ENCODE data around the gene UBR1.
"Not testable (repeated sequence)": the region's sequence is repeated elsewhere in the genome, so short reads cannot be mapped to it uniquely, and the experiment has no call there.

Gene UBR1

GRCh38 chr15:42955518-42955917 lies 150.3 kb downstream of the UBR1 start:
- H3K9ac ChIP-seq (ENCODE audit: low read length in 5 of 5) = no peak overlapping the region
- H3K9me3 ChIP-seq (ENCODE audit: control insufficient read depth in 5 of 5, low read length in 5 of 5) = peaks cover 0 to 8% (median 0%) of the 10 kb centered on the region in 5 donors
- H3K27me3 ChIP-seq (ENCODE audit: control insufficient read depth in 5 of 5, insufficient read depth in 4 of 5, low read length in 5 of 5) = no peaks in the 10 kb centered on the region
- H3K36me3 ChIP-seq (ENCODE audit: control insufficient read depth in 5 of 5, insufficient read depth in 5 of 5, low read length in 5 of 5) = peaks cover 54 to 80% (median 73%) of the 10 kb centered on the region in 5 donors
- H3K27ac ChIP-seq (ENCODE audit: low read depth, low read length) = no peak overlapping the region
- H3K4me3 ChIP-seq (ENCODE audit: low read depth in 1 of 5, low read length in 5 of 5) = no peak overlapping the region
- H3K4me1 ChIP-seq (ENCODE audit: control insufficient read depth in 5 of 5, insufficient read depth in 5 of 5, low read length in 5 of 5) = no peaks in the 10 kb centered on the region

GRCh38 chr15:42954291-42954690 lies 151.5 kb downstream of the UBR1 start:
- Histone ChIP-seq H3K27ac (ENCODE audit: low read depth, low read length) (no peak overlapping the region), H3K36me3 (ENCODE audit: control insufficient read depth in 5 of 5, insufficient read depth in 5 of 5, low read length in 5 of 5) (peaks cover 47 to 78% (median 65%) of the 10 kb centered on the region in 5 donors), H3K27me3 (ENCODE audit: control insufficient read depth in 5 of 5, insufficient read depth in 4 of 5, low read length in 5 of 5) (no peaks in the 10 kb centered on the region), H3K4me1 (ENCODE audit: control insufficient read depth in 5 of 5, insufficient read depth in 5 of 5, low read length in 5 of 5) (no peaks in the 10 kb centered on the region), H3K4me3 (ENCODE audit: low read depth in 1 of 5, low read length in 5 of 5) (no peak overlapping the region), H3K9me3 (ENCODE audit: control insufficient read depth in 5 of 5, low read length in 5 of 5) (peaks cover 0 to 8% (median 0%) of the 10 kb centered on the region in 5 donors), H3K9ac (ENCODE audit: low read length in 5 of 5) (no peak overlapping the region)

DNA sequence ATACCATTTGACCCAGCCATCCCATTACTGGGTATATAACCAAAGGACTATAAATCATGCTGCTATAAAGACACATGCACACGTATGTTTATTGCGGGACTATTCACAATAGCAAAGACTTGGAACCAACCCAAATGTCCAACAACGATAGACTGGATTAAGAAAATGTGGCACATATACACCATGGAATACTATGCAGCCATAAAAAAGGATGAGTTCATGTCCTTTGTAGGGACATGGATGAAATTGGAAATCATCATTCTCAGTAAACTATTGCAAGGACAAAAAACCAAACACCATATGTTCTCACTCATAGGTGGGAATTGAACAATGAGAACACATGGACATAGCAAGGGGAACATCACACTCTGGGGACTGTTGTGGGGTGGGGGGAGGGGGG lies 156.9 kb downstream of the UBR1 start:
- not testable (repeated sequence) for H3K9me3 ChIP-seq (ENCODE audit: control insufficient read depth in 5 of 5, low read length in 5 of 5); H3K27ac ChIP-seq (ENCODE audit: low read depth, low read length); H3K27me3 ChIP-seq (ENCODE audit: control insufficient read depth in 5 of 5, insufficient read depth in 4 of 5, low read length in 5 of 5); H3K4me1 ChIP-seq (ENCODE audit: control insufficient read depth in 5 of 5, insufficient read depth in 5 of 5, low read length in 5 of 5); H3K4me3 ChIP-seq (ENCODE audit: low read depth in 1 of 5, low read length in 5 of 5); H3K9ac ChIP-seq (ENCODE audit: low read length in 5 of 5)
- peaks cover 36 to 64% (median 60%) of the 10 kb centered on the region in 5 donors for H3K36me3 ChIP-seq (ENCODE audit: control insufficient read depth in 5 of 5, insufficient read depth in 5 of 5, low read length in 5 of 5)

DNA sequence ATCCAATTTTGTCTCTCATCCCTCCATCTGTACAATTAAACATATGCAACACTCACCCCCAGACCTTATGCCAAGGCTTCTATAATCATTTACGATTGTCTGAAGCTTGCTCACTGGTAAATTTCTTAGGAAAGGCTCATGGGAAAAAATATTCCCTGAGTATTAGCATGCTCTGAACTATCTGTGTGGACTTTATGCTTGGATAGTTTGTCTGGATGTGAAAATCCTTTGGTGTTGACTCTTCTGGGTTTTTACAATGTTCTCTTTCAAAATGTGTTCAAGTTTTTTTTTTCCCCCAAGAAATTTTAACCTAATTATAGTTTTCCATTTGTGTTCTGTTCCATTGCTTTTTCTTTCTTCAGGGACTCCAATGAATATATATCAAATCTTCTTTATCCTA lies 165.3 kb downstream of the UBR1 start:
- no peak overlapping the region for H3K9ac ChIP-seq (ENCODE audit: low read length in 5 of 5)
- H3K4me3 ChIP-seq (ENCODE audit: low read depth in 1 of 5, low read length in 5 of 5) = no peak overlapping the region
- no peaks in the 10 kb centered on the region for H3K27me3 ChIP-seq (ENCODE audit: control insufficient read depth in 5 of 5, insufficient read depth in 4 of 5, low read length in 5 of 5)
- peaks cover 11 to 23% (median 20%) of the 10 kb centered on the region in 5 donors for H3K36me3 ChIP-seq (ENCODE audit: control insufficient read depth in 5 of 5, insufficient read depth in 5 of 5, low read length in 5 of 5)
- H3K27ac ChIP-seq (ENCODE audit: low read depth, low read length) = no peak overlapping the region
- no peaks in the 10 kb centered on the region for H3K9me3 ChIP-seq (ENCODE audit: control insufficient read depth in 5 of 5, low read length in 5 of 5)
- H3K4me1 ChIP-seq (ENCODE audit: control insufficient read depth in 5 of 5, insufficient read depth in 5 of 5, low read length in 5 of 5) = no peaks in the 10 kb centered on the region

DNA sequence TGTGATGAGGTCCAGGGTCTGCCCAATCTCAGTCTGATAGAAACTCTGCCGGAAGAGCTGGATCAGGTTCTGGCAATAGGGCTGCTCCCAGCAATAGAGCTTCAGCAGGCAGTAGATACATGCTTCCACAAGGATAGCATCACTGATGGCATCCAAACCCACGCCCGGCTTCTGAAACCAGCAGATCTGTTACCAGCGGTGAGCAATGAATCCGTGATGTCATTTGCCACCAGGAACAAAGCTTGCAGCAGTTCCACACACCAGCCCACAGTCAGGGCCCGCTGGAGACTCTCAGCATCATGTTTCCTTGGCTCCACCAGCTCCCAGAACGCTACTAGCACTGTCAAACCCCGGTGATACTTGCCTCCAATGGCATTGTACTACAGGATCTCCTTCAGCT lies 166.0 kb downstream of the UBR1 start:
- no peak overlapping the region for H3K4me3 ChIP-seq (ENCODE audit: low read depth in 1 of 5, low read length in 5 of 5)
- no peaks in the 10 kb centered on the region for H3K27me3 ChIP-seq (ENCODE audit: control insufficient read depth in 5 of 5, insufficient read depth in 4 of 5, low read length in 5 of 5)
- no peak overlapping the region for H3K9ac ChIP-seq (ENCODE audit: low read length in 5 of 5)
- no peaks in the 10 kb centered on the region for H3K4me1 ChIP-seq (ENCODE audit: control insufficient read depth in 5 of 5, insufficient read depth in 5 of 5, low read length in 5 of 5)
- H3K36me3 ChIP-seq (ENCODE audit: control insufficient read depth in 5 of 5, insufficient read depth in 5 of 5, low read length in 5 of 5) = peaks cover 4 to 16% (median 13%) of the 10 kb centered on the region in 5 donors
- H3K27ac ChIP-seq (ENCODE audit: low read depth, low read length) = no peak overlapping the region
- no peaks in the 10 kb centered on the region for H3K9me3 ChIP-seq (ENCODE audit: control insufficient read depth in 5 of 5, low read length in 5 of 5)

- peaks cover 0 to 3% (median 0%) of the 10 kb centered on the region in 5 donors for H3K36me3 ChIP-seq (ENCODE audit: control insufficient read depth in 5 of 5, insufficient read depth in 5 of 5, low read length in 5 of 5)
- no peak overlapping the region for H3K27ac ChIP-seq (ENCODE audit: low read depth, low read length)
- H3K4me3 ChIP-seq (ENCODE audit: low read depth in 1 of 5, low read length in 5 of 5) = no peak overlapping the region
- H3K9ac ChIP-seq (ENCODE audit: low read length in 5 of 5) = no peak overlapping the region
- no peaks in the 10 kb centered on the region for H3K27me3 ChIP-seq (ENCODE audit: control insufficient read depth in 5 of 5, insufficient read depth in 4 of 5, low read length in 5 of 5)
- no peaks in the 10 kb centered on the region for H3K4me1 ChIP-seq (ENCODE audit: control insufficient read depth in 5 of 5, insufficient read depth in 5 of 5, low read length in 5 of 5)
- no peaks in the 10 kb centered on the region for H3K9me3 ChIP-seq (ENCODE audit: control insufficient read depth in 5 of 5, low read length in 5 of 5)
Measured at GRCh38 chr15:42937143-42937542, 168.7 kb downstream of the UBR1 start.

GRCh38 chr15:42933886-42934667 lies 171.8 kb downstream of the UBR1 start:
- no peak overlapping the region for H3K27ac ChIP-seq (ENCODE audit: low read depth, low read length)
- H3K4me3 ChIP-seq (ENCODE audit: low read depth in 1 of 5, low read length in 5 of 5) = no peak overlapping the region
- no peak overlapping the region for H3K9ac ChIP-seq (ENCODE audit: low read length in 5 of 5)
- H3K36me3 ChIP-seq (ENCODE audit: control insufficient read depth in 5 of 5, insufficient read depth in 5 of 5, low read length in 5 of 5) = no peaks in the 10 kb centered on the region
- H3K4me1 ChIP-seq (ENCODE audit: control insufficient read depth in 5 of 5, insufficient read depth in 5 of 5, low read length in 5 of 5) = no peaks in the 10 kb centered on the region
- no peaks in the 10 kb centered on the region for H3K27me3 ChIP-seq (ENCODE audit: control insufficient read depth in 5 of 5, insufficient read depth in 4 of 5, low read length in 5 of 5)
- no peaks in the 10 kb centered on the region for H3K9me3 ChIP-seq (ENCODE audit: control insufficient read depth in 5 of 5, low read length in 5 of 5)

GRCh38 chr15:42932833-42933515 lies 172.9 kb downstream of the UBR1 start:
- peaks cover 0 to 1% (median 0%) of the 10 kb centered on the region in 5 donors for H3K27me3 ChIP-seq (ENCODE audit: control insufficient read depth in 5 of 5, insufficient read depth in 4 of 5, low read length in 5 of 5)
- H3K9me3 ChIP-seq (ENCODE audit: control insufficient read depth in 5 of 5, low read length in 5 of 5) = no peaks in the 10 kb centered on the region
- H3K4me1 ChIP-seq (ENCODE audit: control insufficient read depth in 5 of 5, insufficient read depth in 5 of 5, low read length in 5 of 5) = no peaks in the 10 kb centered on the region
- H3K36me3 ChIP-seq (ENCODE audit: control insufficient read depth in 5 of 5, insufficient read depth in 5 of 5, low read length in 5 of 5) = no peaks in the 10 kb centered on the region
- H3K27ac ChIP-seq (ENCODE audit: low read depth, low read length) = no peak overlapping the region
- H3K9ac ChIP-seq (ENCODE audit: low read length in 5 of 5) = no peak overlapping the region
- H3K4me3 ChIP-seq (ENCODE audit: low read depth in 1 of 5, low read length in 5 of 5) = no peak overlapping the region

DNA sequence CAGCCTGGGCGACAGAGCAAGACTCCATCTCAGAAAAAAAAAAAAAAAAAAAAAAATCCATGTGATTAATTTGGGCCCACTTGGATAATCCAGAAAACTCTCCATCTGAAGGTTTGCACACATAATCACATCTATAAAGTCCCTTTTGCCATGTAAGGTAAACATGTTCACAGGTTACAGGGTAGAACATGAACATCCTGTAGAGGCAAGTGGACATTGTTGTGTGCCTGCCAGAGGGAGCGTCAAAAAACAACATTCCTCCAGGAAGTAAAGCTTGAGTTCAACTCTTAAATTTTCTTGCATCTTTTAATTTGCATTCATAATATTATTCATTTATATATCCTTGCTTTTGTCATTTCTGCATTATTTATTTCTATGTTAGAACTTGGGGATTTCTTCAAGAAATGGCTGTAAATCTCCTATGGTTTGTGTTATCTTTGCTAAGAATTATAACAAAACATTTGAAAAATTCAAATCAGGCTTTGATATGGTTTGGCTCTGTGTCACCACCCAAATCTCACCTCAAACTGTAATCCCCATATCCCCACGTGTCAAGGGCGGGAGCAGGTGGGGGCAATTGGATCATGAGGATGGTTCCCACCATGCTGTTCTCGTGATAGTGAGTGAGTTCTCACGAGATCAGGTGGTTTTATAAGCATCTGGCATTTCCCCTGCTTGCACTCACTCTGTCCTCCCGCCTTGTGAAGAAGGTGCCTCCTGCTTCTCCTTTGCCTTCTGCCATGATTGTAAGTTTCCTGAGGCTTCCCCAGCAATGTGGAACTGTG lies 173.9 kb downstream of the UBR1 start:
- no peak overlapping the region for H3K27ac ChIP-seq (ENCODE audit: low read depth, low read length)

More for the DNA sequence above, 173.9 kb downstream of the UBR1 start:
- Histone ChIP-seq H3K4me3 (ENCODE audit: low read depth in 1 of 5, low read length in 5 of 5) (no peak overlapping the region), H3K9ac (ENCODE audit: low read length in 5 of 5) (no peak overlapping the region), H3K36me3 (ENCODE audit: control insufficient read depth in 5 of 5, insufficient read depth in 5 of 5, low read length in 5 of 5) (no peaks in the 10 kb centered on the region), H3K4me1 (ENCODE audit: control insufficient read depth in 5 of 5, insufficient read depth in 5 of 5, low read length in 5 of 5) (no peaks in the 10 kb centered on the region), H3K9me3 (ENCODE audit: control insufficient read depth in 5 of 5, low read length in 5 of 5) (no peaks in the 10 kb centered on the region), H3K27me3 (ENCODE audit: control insufficient read depth in 5 of 5, insufficient read depth in 4 of 5, low read length in 5 of 5) (peaks cover 0 to 2% (median 0%) of the 10 kb centered on the region in 5 donors)

Measured in subcutaneous abdominal adipose tissue (tissue), 5 donors.